Measurements from ENCODE around the gene EPS8L1.

DNA sequence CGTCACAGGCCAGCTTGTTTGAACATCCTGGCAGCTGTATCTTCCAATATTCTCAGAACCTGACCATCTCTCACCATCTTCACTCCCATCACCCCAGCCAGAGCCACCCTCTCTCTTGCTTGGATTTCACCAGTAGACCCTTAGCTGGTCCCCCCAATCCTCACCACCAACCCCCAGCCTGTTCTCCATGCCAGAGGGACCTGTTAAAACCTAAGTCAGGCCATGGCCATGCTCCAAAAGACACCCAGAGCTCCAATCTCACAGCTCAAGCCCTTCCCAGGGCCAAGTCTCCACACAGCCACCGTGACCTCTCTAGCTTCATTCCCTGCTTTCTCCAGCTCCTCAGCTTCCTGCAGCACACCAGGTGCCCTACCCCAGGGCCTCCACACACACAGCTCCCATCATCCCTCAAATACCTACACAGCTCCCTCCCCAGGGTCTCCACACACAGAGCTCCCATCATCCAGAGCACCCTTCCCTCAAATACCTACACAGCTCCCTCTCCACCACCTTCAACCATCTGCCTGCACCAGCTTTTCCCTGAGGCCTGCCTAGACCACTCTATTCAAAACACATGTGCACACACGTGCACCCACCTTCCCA, 13.8 kb downstream of the EPS8L1 start:
- no peak for TF ChIP-seq POLR2A (IDR thresholded peaks at IDR 0.05)
- no peak for TF ChIP-seq CTCF (IDR thresholded peaks at IDR 0.05)

Measured in thyroid gland (tissue), 4 donors.